IPS-18a (cell line): Measurements from ENCODE around the gene RAB4B.

Experiments
- H3K27ac ChIP-seq: one replicate; pipeline ENCODE4 v1.5.1; 2013; ENCODE audit warnings: low read length
- H3K27me3 ChIP-seq: one replicate; pipeline ENCODE4 v1.6.1; 2013; ENCODE audit warnings: mild to moderate bottlenecking, low read length; ENCODE audit not compliant: control insufficient read depth, insufficient read depth
- H3K36me3 ChIP-seq: one replicate; pipeline ENCODE4 v1.6.1; 2013; ENCODE audit warnings: low read depth, low read length; ENCODE audit not compliant: control insufficient read depth
- H3K4me1 ChIP-seq: one replicate; pipeline ENCODE4 v1.6.1; 2013; ENCODE audit warnings: low read depth, low read length; ENCODE audit not compliant: control insufficient read depth
- H3K4me3 ChIP-seq: one replicate; pipeline ENCODE4 v1.5.1; 2013; ENCODE audit warnings: low read length
- H3K9ac ChIP-seq: one replicate; pipeline ENCODE4 v1.6.1; 2013; ENCODE audit warnings: mild to moderate bottlenecking, low read length, moderate library complexity
- H3K9me3 ChIP-seq: one replicate; pipeline ENCODE4 v1.6.1; 2013; ENCODE audit warnings: low read depth, low read length; ENCODE audit not compliant: control insufficient read depth

The RAB4B gene

DNA sequence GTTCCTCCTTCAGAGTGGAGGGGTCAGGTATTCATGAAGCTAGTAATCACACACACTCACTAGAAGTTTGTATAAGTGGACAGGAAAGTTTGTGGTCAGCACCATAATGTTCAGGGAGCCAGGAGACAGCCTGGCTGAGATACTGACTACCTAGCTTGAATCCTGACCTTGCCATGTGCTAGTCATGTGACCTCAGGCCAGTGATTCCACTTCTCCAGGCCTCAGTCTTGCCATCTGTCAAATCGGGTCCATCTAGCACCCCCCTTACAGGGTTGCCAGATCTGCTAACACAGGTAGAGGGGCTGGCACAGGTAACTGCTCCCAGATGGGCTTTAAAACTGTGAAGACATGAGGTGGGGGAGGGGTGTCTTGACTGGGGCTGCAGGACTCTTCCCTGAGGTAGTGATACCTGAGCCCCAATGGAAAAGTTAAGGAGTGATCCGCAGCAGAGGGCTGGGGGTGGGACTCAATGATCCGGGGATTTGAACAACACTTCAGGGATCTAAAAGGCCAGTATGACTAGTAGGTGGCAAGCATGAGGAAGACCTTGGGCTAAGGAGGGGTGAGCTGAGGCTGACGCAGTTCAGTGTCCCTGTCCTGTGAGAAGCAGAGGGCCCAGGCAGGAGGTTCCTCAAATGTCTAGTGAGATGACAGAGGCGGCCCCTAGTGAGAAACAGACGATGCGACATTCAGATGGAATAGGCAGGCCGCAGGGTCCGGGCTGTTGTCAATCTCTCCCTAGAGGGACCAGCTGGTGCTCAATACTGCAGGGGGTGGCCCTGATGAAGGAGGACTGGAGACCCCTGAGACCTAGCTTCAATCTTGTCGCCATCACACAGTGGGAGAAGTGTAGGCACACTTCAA is 36.3 kb upstream of the RAB4B start:
- H3K27me3 ChIP-seq = no peaks in the 10 kb centered on the region
- no peak overlapping the region for H3K9ac ChIP-seq
- H3K36me3 ChIP-seq = peaks cover 13% of the 10 kb centered on the region
- peaks cover 6% of the 10 kb centered on the region for H3K4me1 ChIP-seq
- no peaks in the 10 kb centered on the region for H3K9me3 ChIP-seq
- H3K27ac ChIP-seq = no peak overlapping the region
- no peak overlapping the region for H3K4me3 ChIP-seq

DNA sequence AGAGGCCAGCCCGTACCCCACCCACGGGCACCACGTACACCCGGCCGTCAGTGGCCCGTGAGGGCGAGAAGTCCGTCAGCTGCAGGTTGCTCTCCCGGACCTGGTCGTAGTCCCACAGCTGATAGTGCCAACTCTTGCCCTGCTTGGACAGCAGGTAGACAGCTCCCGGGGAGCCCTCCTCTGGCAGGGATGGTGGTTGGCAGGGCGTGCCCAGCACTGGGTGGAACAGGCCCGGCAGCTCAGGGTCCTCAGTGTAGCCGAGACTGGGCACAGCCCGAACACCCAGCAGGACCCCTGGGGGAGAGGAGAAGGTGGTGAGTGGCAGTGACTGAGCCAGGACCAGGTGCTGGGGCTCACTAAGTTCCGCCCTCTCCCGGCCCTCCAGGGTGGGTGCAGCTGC is 35.6 kb upstream of the RAB4B start:
- Histone ChIP-seq H3K27me3 (no peaks in the 10 kb centered on the region), H3K4me1 (peaks cover 6% of the 10 kb centered on the region), H3K4me3 (no peak overlapping the region), H3K36me3 (peaks cover 6% of the 10 kb centered on the region), H3K9me3 (no peaks in the 10 kb centered on the region), H3K9ac (no peak overlapping the region), H3K27ac (no peak overlapping the region)

DNA sequence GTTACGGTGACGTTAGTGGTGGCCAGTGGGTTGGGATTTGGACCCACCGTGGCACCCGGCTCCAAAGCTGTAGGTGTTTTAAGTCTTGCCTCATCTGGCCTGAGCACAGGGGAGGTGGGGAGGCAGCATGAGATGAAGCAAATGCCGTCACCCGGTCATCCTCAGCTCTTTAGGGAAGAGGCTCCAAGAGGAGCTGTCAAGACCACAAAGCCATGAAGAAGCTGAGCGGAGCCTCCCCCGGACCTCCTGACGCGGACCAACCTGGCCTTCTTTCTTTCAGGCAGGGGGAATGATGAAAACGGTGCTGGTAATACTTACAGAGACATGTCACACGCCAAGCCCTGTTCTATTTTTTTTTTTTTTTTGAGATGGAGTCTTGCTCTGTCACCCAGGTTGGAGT is 35.2 kb upstream of the RAB4B start:
- H3K27ac ChIP-seq = no peak overlapping the region
- no peak overlapping the region for H3K9ac ChIP-seq
- H3K9me3 ChIP-seq = no peaks in the 10 kb centered on the region

DNA sequence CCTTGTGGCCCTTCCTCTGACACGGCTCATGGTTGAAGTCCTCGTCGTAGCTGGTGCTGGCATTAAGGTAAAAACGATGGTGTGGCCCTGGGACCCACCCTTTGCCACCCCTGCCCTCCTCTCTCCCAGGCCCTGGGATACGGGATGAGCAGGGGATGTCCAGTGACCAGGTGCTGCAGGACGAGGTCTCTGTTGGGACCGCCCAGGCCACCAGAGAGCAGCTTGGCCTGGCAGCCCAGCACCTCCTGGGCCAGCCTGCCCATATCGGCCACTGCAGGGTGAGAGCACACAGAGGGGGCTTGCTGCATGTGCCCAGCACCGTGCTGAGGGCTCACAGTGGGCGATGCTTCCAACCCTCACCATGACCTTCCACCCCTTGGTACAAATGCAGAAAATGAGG is 34.1 kb upstream of the RAB4B start:
- no peak overlapping the region for H3K9ac ChIP-seq
- H3K9me3 ChIP-seq = no peaks in the 10 kb centered on the region
- no peaks in the 10 kb centered on the region for H3K27me3 ChIP-seq
- no peak overlapping the region for H3K4me3 ChIP-seq
- no peak overlapping the region for H3K27ac ChIP-seq
- H3K4me1 ChIP-seq = peaks cover 6% of the 10 kb centered on the region
- no peaks in the 10 kb centered on the region for H3K36me3 ChIP-seq

More for the DNA sequence above, 35.2 kb upstream of the RAB4B start:
- Histone ChIP-seq H3K4me3 (no peak overlapping the region), H3K36me3 (peaks cover 4% of the 10 kb centered on the region), H3K27me3 (no peaks in the 10 kb centered on the region), H3K4me1 (peaks cover 6% of the 10 kb centered on the region)

DNA sequence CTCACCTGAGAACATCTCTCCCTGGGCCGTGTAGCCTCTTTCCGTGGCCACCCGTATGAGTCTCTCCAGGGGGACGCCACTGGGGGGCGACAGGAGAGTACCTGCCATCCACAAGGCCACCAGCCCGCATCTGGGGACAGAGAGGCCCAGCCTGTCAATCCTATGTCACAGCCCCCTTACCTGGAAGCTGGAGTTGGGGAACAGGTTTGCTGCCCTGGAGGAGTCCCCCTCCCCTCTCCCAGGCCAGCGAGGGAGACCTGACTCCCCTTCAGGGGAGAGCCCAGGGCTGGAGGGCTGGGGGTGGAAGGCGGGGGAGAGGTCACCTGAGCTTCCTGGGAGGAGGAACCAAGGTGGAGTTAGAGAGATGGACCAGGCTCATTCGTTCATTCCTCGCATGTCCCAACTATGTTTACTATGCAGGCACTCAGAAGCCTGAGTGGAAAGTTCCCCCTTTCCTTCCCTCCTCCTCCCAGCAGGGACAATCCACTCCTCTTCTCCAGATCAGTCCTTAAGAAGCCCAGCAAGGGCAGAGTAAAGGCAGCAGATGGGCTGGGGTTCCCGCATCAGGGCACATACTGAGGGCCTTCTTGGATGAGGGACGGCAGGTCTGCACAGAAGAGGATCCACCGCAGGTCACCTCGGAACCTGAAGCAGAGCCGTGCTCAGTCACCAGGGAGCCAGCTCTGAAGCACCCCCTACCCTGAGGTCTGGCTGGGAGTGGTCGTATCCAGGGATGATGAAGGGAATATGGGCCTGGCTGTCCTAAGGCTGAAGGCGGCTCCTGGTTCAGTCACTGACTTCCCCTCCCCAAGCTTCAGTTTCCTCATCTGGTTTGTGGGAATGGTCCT is 33.3 kb upstream of the RAB4B start:
- Histone ChIP-seq H3K4me1 (peaks cover 11% of the 10 kb centered on the region), H3K9me3 (no peaks in the 10 kb centered on the region), H3K36me3 (no peaks in the 10 kb centered on the region), H3K27ac (no peak overlapping the region), H3K4me3 (no peak overlapping the region), H3K9ac (no peak overlapping the region), H3K27me3 (no peaks in the 10 kb centered on the region)

DNA sequence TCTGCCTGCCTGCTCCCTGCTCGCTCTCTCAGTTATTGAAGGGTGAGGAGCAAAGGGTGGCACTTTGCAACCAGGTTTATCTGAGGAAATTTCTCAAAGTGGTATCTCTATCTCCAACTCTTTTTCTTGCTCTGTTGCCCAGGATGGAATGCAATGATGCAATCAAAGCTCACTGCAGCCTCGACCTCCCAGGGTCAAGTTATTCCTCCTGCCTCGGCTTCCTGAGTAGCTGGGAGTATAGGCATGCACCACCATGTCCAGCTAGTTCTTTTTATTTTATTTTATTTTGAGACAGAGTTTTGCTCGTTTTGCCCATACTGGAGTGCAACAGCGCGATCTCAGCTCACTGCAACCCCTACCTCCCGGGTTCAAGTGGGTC is 32.7 kb upstream of the RAB4B start:
- Histone ChIP-seq H3K4me1 (peaks cover 15% of the 10 kb centered on the region), H3K9me3 (no peaks in the 10 kb centered on the region), H3K36me3 (no peaks in the 10 kb centered on the region), H3K27me3 (no peaks in the 10 kb centered on the region), H3K9ac (no peak overlapping the region), H3K4me3 (no peak overlapping the region), H3K27ac (no peak overlapping the region)

DNA sequence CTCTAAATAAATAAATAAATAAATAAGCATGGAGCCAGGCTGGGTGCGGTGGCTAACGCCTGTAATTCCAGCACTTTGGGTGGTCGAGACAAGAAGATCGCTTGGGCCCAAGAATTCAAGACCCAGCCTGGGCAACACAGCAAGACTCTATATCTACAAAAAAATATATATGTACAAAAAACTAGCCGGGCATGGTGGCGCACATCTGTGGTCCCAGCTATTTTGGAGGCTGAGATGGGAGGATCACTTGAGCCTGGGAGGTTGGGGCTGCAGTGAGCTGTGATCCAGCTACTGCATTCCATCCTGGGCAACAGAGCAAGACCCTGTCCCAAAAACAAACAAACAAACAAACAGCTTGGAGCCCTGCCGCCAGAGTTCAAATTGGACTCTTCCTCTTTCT is 30.5 kb upstream of the RAB4B start:
- H3K27ac ChIP-seq = no peak overlapping the region
- H3K4me1 ChIP-seq = peaks cover 16% of the 10 kb centered on the region

DNA sequence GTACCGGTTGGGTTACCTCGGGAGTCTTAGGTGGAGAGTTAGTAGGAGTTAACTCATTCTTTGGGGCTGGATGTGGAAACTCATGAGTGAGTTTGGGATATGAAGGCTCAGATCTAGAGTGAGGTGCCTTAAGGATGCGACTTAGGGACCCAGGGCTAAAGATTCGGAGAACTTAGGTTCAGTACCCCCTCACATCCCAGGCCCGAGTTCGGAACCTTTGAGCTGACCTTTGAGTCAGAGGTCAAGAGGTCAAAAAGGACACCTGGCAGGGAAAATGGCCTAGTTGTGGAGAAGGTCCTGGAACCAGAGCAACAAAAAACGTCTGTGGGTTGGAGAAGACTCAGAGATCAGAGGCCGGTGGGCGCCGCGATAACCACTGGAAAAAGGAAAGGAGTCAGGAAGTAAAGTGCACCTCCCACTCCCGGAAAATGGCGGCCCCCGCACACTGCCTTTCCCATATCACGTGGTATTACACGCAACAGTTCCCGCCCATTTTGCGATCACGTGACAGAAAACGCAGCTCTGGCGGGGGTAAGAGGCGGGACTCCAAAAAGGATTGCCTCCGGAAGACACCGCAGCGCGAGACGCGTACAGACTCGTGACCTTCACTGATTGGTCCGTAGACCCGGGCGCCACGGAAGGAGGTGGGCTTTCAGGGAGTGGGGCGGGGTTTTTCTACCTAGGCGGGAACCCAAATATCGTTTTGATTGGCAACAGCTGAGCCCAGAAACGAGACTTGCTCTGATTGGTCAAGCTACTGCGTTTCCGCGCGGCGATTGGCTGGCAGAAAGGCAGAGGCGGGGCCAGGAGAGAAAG is 27.8 kb upstream of the RAB4B start, which contains the start of gene ACTMAP:
Gene ACTMAP (minus strand): TSS at position 420 of the 816 bp plus-strand sequence. CDS start 674 bp downstream, outside the sequence.
- peak within 1 kb of the TSS; percentile 98 for H3K9ac ChIP-seq
- peaks cover 14% of the 10 kb centered on the region for H3K36me3 ChIP-seq
- no peaks in the 10 kb centered on the region for H3K9me3 ChIP-seq
- peaks cover 21% of the 10 kb centered on the region for H3K4me1 ChIP-seq
- peak within 1 kb of the TSS; percentile 86 for H3K4me3 ChIP-seq
- H3K27ac ChIP-seq = peak within 1 kb of the TSS; percentile 99
- no peaks in the 10 kb centered on the region for H3K27me3 ChIP-seq

More for the DNA sequence above, 30.5 kb upstream of the RAB4B start:
- Histone ChIP-seq H3K9ac (no peak overlapping the region), H3K9me3 (no peaks in the 10 kb centered on the region), H3K4me3 (no peak overlapping the region), H3K27me3 (no peaks in the 10 kb centered on the region), H3K36me3 (no peaks in the 10 kb centered on the region)

DNA sequence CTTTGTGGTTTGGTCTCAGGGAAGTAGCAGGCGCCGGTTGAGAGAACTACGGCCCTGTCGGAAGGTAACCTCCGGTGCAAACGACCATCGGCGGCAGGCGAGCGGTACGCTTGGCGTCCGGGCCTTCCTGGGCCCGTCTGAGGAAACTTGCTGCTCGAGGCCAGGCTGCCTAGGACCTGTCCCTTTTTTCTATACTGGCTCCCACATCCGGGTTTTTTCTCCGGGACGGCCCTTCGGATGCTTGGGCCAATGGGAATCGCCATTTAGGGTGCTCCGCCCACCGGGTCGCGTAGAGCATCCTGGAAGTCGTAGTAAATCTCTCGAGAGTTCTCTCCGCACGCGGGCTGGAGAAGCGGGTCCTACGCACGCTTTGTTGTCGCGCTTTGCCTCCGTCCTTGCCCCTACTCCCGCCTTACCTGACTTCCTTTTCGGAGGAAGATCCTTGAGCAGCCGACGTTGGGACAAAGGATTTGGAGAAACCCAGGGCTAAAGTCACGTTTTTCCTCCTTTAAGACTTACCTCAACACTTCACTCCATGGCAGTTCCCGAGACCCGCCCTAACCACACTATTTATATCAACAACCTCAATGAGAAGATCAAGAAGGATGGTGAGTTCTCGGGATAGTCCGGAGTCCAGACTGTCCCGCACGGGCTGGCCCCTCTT is 27.0 kb upstream of the RAB4B start, which contains the start of gene SNRPA:
Gene SNRPA (plus strand): TSS at position 330 of the 664 bp plus-strand sequence. CDS start 206 bp downstream, at position 536.
- H3K4me3 ChIP-seq = peak within 1 kb of the TSS; percentile 86
- H3K27me3 ChIP-seq = no peaks in the 10 kb centered on the region
- peak within 1 kb of the TSS; percentile 98 for H3K9ac ChIP-seq
- H3K36me3 ChIP-seq = peaks cover 22% of the 10 kb centered on the region
- no peaks in the 10 kb centered on the region for H3K9me3 ChIP-seq
- peak within 1 kb of the TSS; percentile 99 for H3K27ac ChIP-seq
- peaks cover 20% of the 10 kb centered on the region for H3K4me1 ChIP-seq

DNA sequence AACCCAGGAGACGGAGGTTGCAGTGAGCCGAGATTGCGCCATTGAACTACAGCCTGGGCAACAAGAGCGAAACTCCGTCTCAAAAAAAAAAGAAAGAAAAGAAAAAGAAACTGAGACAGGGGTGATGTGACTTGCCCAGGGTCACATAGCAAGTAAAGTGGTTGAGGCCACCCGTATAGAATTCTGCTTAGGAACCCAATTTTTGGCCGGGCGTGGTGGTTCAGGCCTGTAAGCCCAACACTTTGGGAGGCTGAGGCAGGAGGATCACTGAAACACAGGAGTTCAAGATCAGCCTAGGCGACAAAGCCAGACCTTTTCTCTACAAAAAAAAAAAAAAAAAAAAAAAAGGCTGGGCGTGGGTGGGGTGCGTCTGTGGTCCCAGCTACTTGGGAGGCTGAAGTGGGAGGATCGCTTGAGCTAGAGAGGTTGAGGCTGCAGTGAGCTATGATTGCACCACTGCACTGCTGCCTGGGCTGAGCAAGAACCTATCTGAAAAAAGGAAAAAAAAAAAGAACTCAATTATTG is 25.7 kb upstream of the RAB4B start:
- Histone ChIP-seq H3K4me3 (peak overlapping the region; percentile 86), H3K27ac (no peak overlapping the region), H3K4me1 (peaks cover 20% of the 10 kb centered on the region), H3K27me3 (no peaks in the 10 kb centered on the region), H3K9ac (peak overlapping the region; percentile 98), H3K36me3 (peaks cover 34% of the 10 kb centered on the region), H3K9me3 (no peaks in the 10 kb centered on the region)
